ENCODE data around the gene MRI1. TPM values are rescaled to one million over a fixed set of nuclear protein-coding genes. Genes with fewer than 3 reads are reported as not detected.

Gene MRI1
- total RNA-seq, 3 donors from 2014 or later: 45.9 to 72.4 (median 71.4) TPM

GRCh38 chr19:13726323-13726722 lies 38.0 kb upstream of the MRI1 start:
- Histone ChIP-seq H3K4me3 (no peak overlapping the region), H3K27me3 (no peaks in the 10 kb centered on the region), H3K36me3 (no peaks in the 10 kb centered on the region), H3K9me3 (no peaks in the 10 kb centered on the region), H3K4me1 (peaks cover 6 to 7% of the 10 kb centered on the region in 2 donors), H3K27ac (no peak overlapping the region)
- TF ChIP-seq POLR2AphosphoS5 (IDR thresholded peaks at IDR 0.05) (no peak), POLR2A (IDR thresholded peaks at IDR 0.05) (no peak), CTCF (IDR thresholded peaks at IDR 0.05) (no peak)
- intact Hi-C loops (cut with DNase I; ENCODE audit: low total_unique reads): loop anchor here (10.0 kb wide), 1 partner anchor 132 kb away; no protein-coding TSS in a partner anchor
- DNase-seq (ENCODE audit: low spot score in 2 of 2): no peak

GRCh38 chr19:13727798-13728197 lies 36.5 kb upstream of the MRI1 start:
- intact Hi-C loops (cut with DNase I; ENCODE audit: low total_unique reads): loop anchor here (10.0 kb wide), 1 partner anchor 133 kb away; no protein-coding TSS in a partner anchor
- no peaks in the 10 kb centered on the region for H3K27me3 ChIP-seq
- no peak overlapping the region for H3K27ac ChIP-seq

GRCh38 chr19:13729859-13730258 lies 34.5 kb upstream of the MRI1 start:
- H3K27me3 ChIP-seq: no peaks in the 10 kb centered on the region
- no peak overlapping the region for H3K4me3 ChIP-seq
- no peaks in the 10 kb centered on the region for H3K9me3 ChIP-seq
- no peaks in the 10 kb centered on the region for H3K36me3 ChIP-seq
- DNase-seq (ENCODE audit: low spot score in 2 of 2): no peak
- no peak for TF ChIP-seq CTCF (IDR thresholded peaks at IDR 0.05)
- TF ChIP-seq POLR2AphosphoS5 (IDR thresholded peaks at IDR 0.05): no peak
- no peak for TF ChIP-seq POLR2A (IDR thresholded peaks at IDR 0.05)
- intact Hi-C loops (cut with DNase I; ENCODE audit: low total_unique reads): loop anchor here (10.0 kb wide), 1 partner anchor 135 kb away; no protein-coding TSS in a partner anchor
- peak overlapping the region; percentile 92 to 98 for H3K27ac ChIP-seq
- peaks cover 6 to 7% of the 10 kb centered on the region in 2 donors for H3K4me1 ChIP-seq

More at GRCh38 chr19:13727798-13728197, 36.5 kb upstream of the MRI1 start:
- Histone ChIP-seq H3K9me3 (no peaks in the 10 kb centered on the region), H3K4me1 (peaks cover 6 to 7% of the 10 kb centered on the region in 2 donors), H3K36me3 (no peaks in the 10 kb centered on the region), H3K4me3 (no peak overlapping the region)
- no peak for DNase-seq (ENCODE audit: low spot score in 2 of 2)
- TF ChIP-seq CTCF (IDR thresholded peaks at IDR 0.05): no peak
- TF ChIP-seq POLR2AphosphoS5 (IDR thresholded peaks at IDR 0.05): no peak
- TF ChIP-seq POLR2A (IDR thresholded peaks at IDR 0.05): no peak

GRCh38 chr19:13731147-13731964 lies 33.0 kb upstream of the MRI1 start:
- Histone ChIP-seq H3K9me3 (no peaks in the 10 kb centered on the region), H3K4me1 (peaks cover 6 to 7% of the 10 kb centered on the region in 2 donors), H3K36me3 (no peaks in the 10 kb centered on the region), H3K27ac (peak overlapping the region; percentile 92 to 98), H3K4me3 (peak overlapping the region; percentile 54 to 66 (median 60)), H3K27me3 (no peaks in the 10 kb centered on the region)
- intact Hi-C loops (cut with DNase I; ENCODE audit: low total_unique reads): no loop called here
- DNase-seq (ENCODE audit: low spot score in 2 of 2): peak; percentile 95 to 96
- TF ChIP-seq POLR2A (IDR thresholded peaks at IDR 0.05): peak; percentile 55
- no peak for TF ChIP-seq CTCF (IDR thresholded peaks at IDR 0.05)
- TF ChIP-seq POLR2AphosphoS5 (IDR thresholded peaks at IDR 0.05): peak in 2 of 3 donors; percentile 70 to 90

- intact Hi-C loops (cut with DNase I; ENCODE audit: low total_unique reads): no loop called here
- no peaks in the 10 kb centered on the region for H3K9me3 ChIP-seq
- no peaks in the 10 kb centered on the region for H3K36me3 ChIP-seq
- DNase-seq (ENCODE audit: low spot score in 2 of 2): no peak
- peak overlapping the region in 2 of 3 donors; percentile 60 to 66 for H3K4me3 ChIP-seq
- H3K27me3 ChIP-seq: no peaks in the 10 kb centered on the region
- H3K4me1 ChIP-seq: peaks cover 6 to 7% of the 10 kb centered on the region in 2 donors
- H3K27ac ChIP-seq: peak overlapping the region; percentile 92 to 98
- no peak for TF ChIP-seq CTCF (IDR thresholded peaks at IDR 0.05)
- TF ChIP-seq POLR2A (IDR thresholded peaks at IDR 0.05): no peak
- TF ChIP-seq POLR2AphosphoS5 (IDR thresholded peaks at IDR 0.05): no peak
Observed at GRCh38 chr19:13732337-13732736, 32.0 kb upstream of the MRI1 start.

Data from breast epithelium (tissue), 4 donors.